SK-N-MC (cell line): Measurements from ENCODE around the gene GOLGA6L2.

Source experiments
- EZH2 ChIP-seq: fragments of 200-600 bp; sonication (generic); IDR thresholded peaks from one replicate; pipeline ENCODE4 v1.6.1; 2017; ENCODE audit warnings: antibody characterized with exemption
- FOXP2 ChIP-seq: optimal IDR thresholded peaks from 2 replicates; pipeline ENCODE3; 2011; ENCODE audit warnings: mild to moderate bottlenecking, moderate library complexity; ENCODE audit not compliant: insufficient read depth; ENCODE audit errors: extremely low read length, control extremely low read depth
- POLR2AphosphoS5 ChIP-seq: IDR thresholded peaks from 2 replicates; pipeline ENCODE4 v1.6.1; 2012; ENCODE audit warnings: mild to moderate bottlenecking, low read depth, low read length, borderline replicate concordance

GRCh38 chr15:23483821-23484299 lies 36.8 kb upstream of the GOLGA6L2 start:
- TF ChIP-seq EZH2: no peak
- no peak for TF ChIP-seq POLR2AphosphoS5
- TF ChIP-seq FOXP2: no peak
